Nephron (organoid): ENCODE measurements around the gene ACVR1B.

Source experiments
- H3K27ac Mint-ChIP-seq, 3 experiments: 2 replicates each; pipeline ENCODE4 v1.8.0; 2020; ENCODE audit warnings: mixed read lengths in 3 of 3, mild to moderate bottlenecking in 2 of 3, moderate library complexity in 1 of 3
- H3K27me3 Mint-ChIP-seq: 2 replicates; pipeline ENCODE4 v1.8.0; 2021; ENCODE audit warnings: low read depth, mild to moderate bottlenecking, moderate library complexity, mixed read lengths
- H3K36me3 Mint-ChIP-seq: 2 replicates; pipeline ENCODE4 v1.8.0; 2020; ENCODE audit warnings: low read depth, mixed read lengths
- H3K4me1 Mint-ChIP-seq: 2 replicates; pipeline ENCODE4 v1.8.0; 2020; ENCODE audit warnings: mixed read lengths
- H3K4me3 Mint-ChIP-seq, 3 experiments: 2 replicates each; pipeline ENCODE4 v1.8.0; 2020; ENCODE audit warnings: mild to moderate bottlenecking in 3 of 3, mixed read lengths in 3 of 3, moderate library complexity in 2 of 3
- H3K9me3 Mint-ChIP-seq: 2 replicates; pipeline ENCODE4 v1.8.0; 2020; ENCODE audit warnings: mixed read lengths
- TF ChIP-seq, protein P1 (sequence below), 3 experiments: fragments of 200-600 bp; sonication (generic); IDR thresholded peaks; one replicate each; pipeline ENCODE4 v1.5.0; 2021; ENCODE audit warnings: antibody characterized with exemption in 3 of 3; ENCODE audit not compliant: unreplicated experiment in 3 of 3

Gene ACVR1B

GRCh38 chr12:51985154-51985835 is 33.8 kb downstream of the ACVR1B start:
- TF ChIP-seq, protein P1, sequence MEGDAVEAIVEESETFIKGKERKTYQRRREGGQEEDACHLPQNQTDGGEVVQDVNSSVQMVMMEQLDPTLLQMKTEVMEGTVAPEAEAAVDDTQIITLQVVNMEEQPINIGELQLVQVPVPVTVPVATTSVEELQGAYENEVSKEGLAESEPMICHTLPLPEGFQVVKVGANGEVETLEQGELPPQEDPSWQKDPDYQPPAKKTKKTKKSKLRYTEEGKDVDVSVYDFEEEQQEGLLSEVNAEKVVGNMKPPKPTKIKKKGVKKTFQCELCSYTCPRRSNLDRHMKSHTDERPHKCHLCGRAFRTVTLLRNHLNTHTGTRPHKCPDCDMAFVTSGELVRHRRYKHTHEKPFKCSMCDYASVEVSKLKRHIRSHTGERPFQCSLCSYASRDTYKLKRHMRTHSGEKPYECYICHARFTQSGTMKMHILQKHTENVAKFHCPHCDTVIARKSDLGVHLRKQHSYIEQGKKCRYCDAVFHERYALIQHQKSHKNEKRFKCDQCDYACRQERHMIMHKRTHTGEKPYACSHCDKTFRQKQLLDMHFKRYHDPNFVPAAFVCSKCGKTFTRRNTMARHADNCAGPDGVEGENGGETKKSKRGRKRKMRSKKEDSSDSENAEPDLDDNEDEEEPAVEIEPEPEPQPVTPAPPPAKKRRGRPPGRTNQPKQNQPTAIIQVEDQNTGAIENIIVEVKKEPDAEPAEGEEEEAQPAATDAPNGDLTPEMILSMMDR (IDR thresholded peaks at IDR 0.05; ENCODE audit: unreplicated experiment in 3 of 3), result no peak

DNA sequence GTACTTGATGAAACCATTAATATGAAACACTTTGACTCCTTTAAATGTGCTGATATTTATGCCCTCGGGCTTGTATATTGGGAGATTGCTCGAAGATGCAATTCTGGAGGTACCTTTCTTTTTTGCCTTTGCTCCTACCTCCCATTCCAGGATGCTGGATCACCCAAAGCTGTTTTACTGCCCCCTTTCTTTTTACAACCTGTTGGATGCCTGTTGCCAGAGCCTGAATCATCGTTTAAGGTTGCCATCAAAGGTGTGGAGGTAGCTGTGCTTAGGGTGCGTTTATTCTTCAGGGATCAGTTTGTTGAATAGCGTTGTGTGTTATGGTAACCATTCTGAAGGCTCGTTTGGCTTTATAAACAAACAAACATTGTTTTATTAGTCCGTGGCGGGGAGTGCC is 35.3 kb downstream of the ACVR1B start:
- no peaks in the 10 kb centered on the region for H3K4me1 Mint-ChIP-seq
- H3K36me3 Mint-ChIP-seq, result peaks cover 46% of the 10 kb centered on the region
- no peaks in the 10 kb centered on the region for H3K27me3 Mint-ChIP-seq
- TF ChIP-seq, protein P1 (IDR thresholded peaks at IDR 0.05; ENCODE audit: unreplicated experiment in 3 of 3), result no peak
- no peak overlapping the region for H3K27ac Mint-ChIP-seq
- no peaks in the 10 kb centered on the region for H3K9me3 Mint-ChIP-seq
- no peak overlapping the region for H3K4me3 Mint-ChIP-seq

More at GRCh38 chr12:51985154-51985835, 33.8 kb downstream of the ACVR1B start:
- no peaks in the 10 kb centered on the region for H3K4me1 Mint-ChIP-seq
- H3K27me3 Mint-ChIP-seq, result no peaks in the 10 kb centered on the region
- H3K36me3 Mint-ChIP-seq, result peaks cover 46% of the 10 kb centered on the region
- H3K9me3 Mint-ChIP-seq, result no peaks in the 10 kb centered on the region
- no peak overlapping the region for H3K27ac Mint-ChIP-seq
- H3K4me3 Mint-ChIP-seq, result no peak overlapping the region

DNA sequence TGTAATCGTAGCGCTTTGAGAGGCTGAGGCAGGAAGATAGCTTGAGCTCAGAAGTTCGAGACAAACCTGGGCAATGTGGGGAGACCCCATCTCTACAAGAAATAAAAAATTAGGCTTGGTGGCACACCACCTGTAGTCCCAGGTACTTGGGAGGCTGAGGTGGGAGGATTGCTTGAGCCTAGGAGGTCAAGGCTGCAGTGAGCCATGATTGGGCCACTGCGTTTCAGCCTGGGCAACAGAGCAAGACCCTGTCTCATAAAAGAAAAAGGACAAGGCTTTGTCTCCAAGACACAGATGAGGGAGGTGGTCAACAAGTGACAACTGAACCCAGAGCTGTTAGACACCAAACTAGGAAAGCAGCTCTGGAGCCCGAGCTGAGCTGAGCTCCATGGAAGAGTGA is 40.7 kb downstream of the ACVR1B start:
- H3K36me3 Mint-ChIP-seq, result peaks cover 35% of the 10 kb centered on the region
- H3K4me3 Mint-ChIP-seq, result no peak overlapping the region
- TF ChIP-seq, protein P1 (IDR thresholded peaks at IDR 0.05; ENCODE audit: unreplicated experiment in 3 of 3), result no peak
- no peaks in the 10 kb centered on the region for H3K27me3 Mint-ChIP-seq
- no peak overlapping the region for H3K27ac Mint-ChIP-seq
- H3K9me3 Mint-ChIP-seq, result no peaks in the 10 kb centered on the region
- peaks cover 4% of the 10 kb centered on the region for H3K4me1 Mint-ChIP-seq

DNA sequence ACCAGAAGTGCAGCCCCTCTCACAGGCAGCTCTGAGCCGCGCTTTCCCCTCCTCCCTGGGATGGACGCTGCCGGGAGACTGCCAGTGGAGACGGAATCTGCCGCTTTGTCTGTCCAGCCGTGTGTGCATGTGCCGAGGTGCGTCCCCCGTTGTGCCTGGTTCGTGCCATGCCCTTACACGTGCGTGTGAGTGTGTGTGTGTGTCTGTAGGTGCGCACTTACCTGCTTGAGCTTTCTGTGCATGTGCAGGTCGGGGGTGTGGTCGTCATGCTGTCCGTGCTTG is 43.0 kb downstream of the ACVR1B start:
- peaks cover 48% of the 10 kb centered on the region for H3K36me3 Mint-ChIP-seq
- H3K4me1 Mint-ChIP-seq, result peaks cover 4% of the 10 kb centered on the region
- TF ChIP-seq, protein P1 (IDR thresholded peaks at IDR 0.05; ENCODE audit: unreplicated experiment in 3 of 3), result no peak
- no peaks in the 10 kb centered on the region for H3K27me3 Mint-ChIP-seq
- no peak overlapping the region for H3K27ac Mint-ChIP-seq
- no peak overlapping the region for H3K4me3 Mint-ChIP-seq
- no peaks in the 10 kb centered on the region for H3K9me3 Mint-ChIP-seq

DNA sequence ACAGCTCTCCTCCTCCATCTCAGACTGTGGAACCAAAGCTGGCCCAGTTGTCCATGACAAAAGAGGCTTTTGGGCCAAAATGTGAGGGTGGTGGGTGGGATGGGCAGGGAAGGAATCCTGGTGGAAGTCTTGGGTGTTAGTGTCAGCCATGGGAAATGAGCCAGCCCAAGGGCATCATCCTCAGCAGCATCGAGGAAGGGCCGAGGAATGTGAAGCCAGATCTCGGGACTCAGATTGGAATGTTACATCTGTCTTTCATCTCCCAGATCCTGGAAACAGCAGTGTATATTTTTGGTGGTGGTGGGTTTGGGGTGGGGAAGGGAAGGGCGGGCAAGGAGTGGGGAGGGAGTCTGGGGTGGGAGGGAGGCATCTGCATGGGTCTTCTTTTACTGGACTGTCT is 43.5 kb downstream of the ACVR1B start:
- Mint-ChIP-seq H3K36me3 (peaks cover 53% of the 10 kb centered on the region), H3K4me1 (peaks cover 4% of the 10 kb centered on the region), H3K27ac (no peak overlapping the region), H3K4me3 (no peak overlapping the region), H3K27me3 (no peaks in the 10 kb centered on the region), H3K9me3 (no peaks in the 10 kb centered on the region)
- TF ChIP-seq, protein P1 (IDR thresholded peaks at IDR 0.05; ENCODE audit: unreplicated experiment in 3 of 3), result no peak

DNA sequence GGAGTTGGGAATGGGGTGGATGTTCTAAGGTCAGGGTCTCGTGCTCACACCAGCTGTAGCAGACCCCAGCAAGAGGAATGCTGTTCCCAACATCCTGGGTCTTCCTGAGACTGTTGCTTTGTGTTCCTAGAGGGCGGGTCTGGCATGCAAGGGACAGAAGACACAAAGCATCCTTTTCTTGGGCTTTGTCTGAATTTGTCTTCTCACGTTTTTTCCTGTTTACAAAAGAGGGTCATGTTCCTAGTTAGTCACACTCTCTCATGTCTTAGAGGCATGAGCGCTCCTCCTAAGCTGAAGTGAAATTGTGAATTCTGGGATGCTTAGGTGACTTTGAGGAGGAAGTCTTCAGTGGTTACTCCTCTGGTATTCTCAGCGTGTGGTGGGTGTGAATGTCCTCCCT is 45.6 kb downstream of the ACVR1B start:
- no peaks in the 10 kb centered on the region for H3K9me3 Mint-ChIP-seq
- no peak overlapping the region for H3K27ac Mint-ChIP-seq
- peaks cover 56% of the 10 kb centered on the region for H3K36me3 Mint-ChIP-seq
- peaks cover 4% of the 10 kb centered on the region for H3K4me1 Mint-ChIP-seq
- no peaks in the 10 kb centered on the region for H3K27me3 Mint-ChIP-seq
- TF ChIP-seq, protein P1 (IDR thresholded peaks at IDR 0.05; ENCODE audit: unreplicated experiment in 3 of 3), result no peak
- no peak overlapping the region for H3K4me3 Mint-ChIP-seq
